Neural progenitor cell (in vitro differentiated cells): ENCODE results near the gene NXN. TPM values are rescaled to one million over a fixed set of nuclear protein-coding genes. Genes with fewer than 3 reads are reported as not detected.

Experiments
- DNase-seq: peaks from one replicate; pipeline ENCODE4 v3.0.0-alpha.2; 2016; ENCODE audit warnings: low spot score
- H2AFZ ChIP-seq: fragments of 200-600 bp; sonication (generic); replicated peaks from 2 replicates; pipeline ENCODE4 v1.6.1; 2016; ENCODE audit warnings: antibody characterized with exemption
- H3F3A ChIP-seq: fragments of 200-600 bp; sonication (generic); 2 replicates; pipeline ENCODE4 v1.6.1; 2016; ENCODE audit warnings: antibody characterized with exemption, low read depth
- H3K27ac ChIP-seq: fragments of 200-600 bp; sonication (generic); 2 replicates; pipeline ENCODE4 v1.5.1; 2016; ENCODE audit warnings: mild to moderate bottlenecking
- H3K27me3 ChIP-seq: fragments of 200-600 bp; sonication (generic); 2 replicates; pipeline ENCODE4 v1.6.1; 2016; ENCODE audit warnings: mild to moderate bottlenecking, moderate library complexity
- H3K36me3 ChIP-seq: fragments of 200-600 bp; sonication (generic); 2 replicates; pipeline ENCODE4 v1.5.1; 2016
- H3K4me1 ChIP-seq: fragments of 200-600 bp; sonication (generic); 2 replicates; pipeline ENCODE4 v1.6.1; 2016; ENCODE audit warnings: mixed run types
- H3K4me2 ChIP-seq: fragments of 200-600 bp; sonication (generic); 2 replicates; pipeline ENCODE4 v1.6.1; 2016
- H3K4me3 ChIP-seq: fragments of 200-600 bp; sonication (generic); 2 replicates; pipeline ENCODE4 v1.5.1; 2016
- H3K79me2 ChIP-seq: fragments of 200-600 bp; sonication (generic); 2 replicates; pipeline ENCODE4 v1.6.1; 2016; ENCODE audit warnings: low read depth
- H3K9ac ChIP-seq: fragments of 200-600 bp; sonication (generic); 2 replicates; pipeline ENCODE4 v1.6.1; 2016
- H3K9me3 ChIP-seq: fragments of 200-600 bp; sonication (generic); 2 replicates; pipeline ENCODE4 v1.5.1; 2016; ENCODE audit warnings: low read depth
- H4K20me1 ChIP-seq: fragments of 200-600 bp; sonication (generic); 2 replicates; pipeline ENCODE4 v1.6.1; 2016; ENCODE audit warnings: low read depth
- H3K27ac Mint-ChIP-seq: 3 replicates; pipeline ENCODE4 v1.8.0; 2021; ENCODE audit warnings: mixed read lengths
- H3K27me3 Mint-ChIP-seq: 2 replicates; pipeline ENCODE4 v1.8.0; 2022; ENCODE audit warnings: low read depth, mild to moderate bottlenecking, inconsistent platforms, moderate library complexity, mixed read lengths; ENCODE audit not compliant: insufficient read depth
- H3K36me3 Mint-ChIP-seq: 3 replicates; pipeline ENCODE4 v1.8.0; 2021; ENCODE audit warnings: mixed read lengths
- H3K4me1 Mint-ChIP-seq: 3 replicates; pipeline ENCODE4 v1.8.0; 2021; ENCODE audit warnings: mixed read lengths
- H3K4me3 Mint-ChIP-seq: 3 replicates; pipeline ENCODE4 v1.8.0; 2021; ENCODE audit warnings: mild to moderate bottlenecking, moderate library complexity, mixed read lengths
- H3K9me3 Mint-ChIP-seq: 3 replicates; pipeline ENCODE4 v1.8.0; 2020; ENCODE audit warnings: mixed read lengths
- CTCF ChIP-seq: fragments of 200-600 bp; sonication (generic); IDR thresholded peaks from 2 replicates; pipeline ENCODE4 v1.5.1; 2017; ENCODE audit warnings: antibody characterized with exemption, mild to moderate bottlenecking
- EZH2 ChIP-seq: fragments of 200-600 bp; sonication (generic); IDR thresholded peaks from 2 replicates; pipeline ENCODE4 v1.6.1; 2017; ENCODE audit warnings: antibody characterized with exemption, mild to moderate bottlenecking, moderate library complexity
- EZH2phosphoT487 ChIP-seq: fragments of 200-600 bp; sonication (generic); IDR thresholded peaks from 2 replicates; pipeline ENCODE4 v1.6.1; 2017; ENCODE audit warnings: antibody characterized with exemption
- total RNA-seq: library from RNA; depleted of rRNA; stranded (reverse); fragments of >200 nt; gene quantifications from 2 replicates; pipeline ENCODE4 v1.2.3, GENCODE V29; 2015; ENCODE audit warnings: low replicate concordance

NXN gene
- total RNA-seq, 1 donor from 2014 or later = 35.9 TPM

- no peaks in the 10 kb centered on the region for H3K27me3 ChIP-seq
- no peak for DNase-seq
- Mint-ChIP-seq H3K4me1 (peaks cover 36% of the 10 kb centered on the region), H3K36me3 (peaks cover 29% of the 10 kb centered on the region), H3K27ac (peak overlapping the region; percentile 9), H3K9me3 (peaks cover 10% of the 10 kb centered on the region), H3K27me3 (peaks cover 2% of the 10 kb centered on the region), H3K4me3 (no peak overlapping the region)
- no peaks in the 10 kb centered on the region for H3K9me3 ChIP-seq
- peaks cover 19% of the 10 kb centered on the region for H4K20me1 ChIP-seq
- H3K27ac ChIP-seq = peak overlapping the region; percentile 65
- H3K4me3 ChIP-seq = no peak overlapping the region
- no peaks in the 10 kb centered on the region for H3K36me3 ChIP-seq
- no peak overlapping the region for H2AFZ ChIP-seq
- TF ChIP-seq EZH2phosphoT487 (no peak), EZH2 (no peak), CTCF (no peak)
- H3K4me1 ChIP-seq = peaks cover 21% of the 10 kb centered on the region
- H3K4me2 ChIP-seq = peak overlapping the region; percentile 25
- H3K9ac ChIP-seq = no peak overlapping the region
- peaks cover 69% of the 10 kb centered on the region for H3K79me2 ChIP-seq
- H3F3A ChIP-seq = peaks cover 21% of the 10 kb centered on the region
These were observed 78.2 kb downstream of the NXN start for GRCh38 chr17:901191-901950.

GRCh38 chr17:900336-900934 lies 79.1 kb downstream of the NXN start:
- peaks cover 36% of the 10 kb centered on the region for H3K4me1 Mint-ChIP-seq
- H3K27ac Mint-ChIP-seq = no peak overlapping the region
- Histone ChIP-seq H3K36me3 (no peaks in the 10 kb centered on the region), H3K4me2 (no peak overlapping the region), H3F3A (peaks cover 21% of the 10 kb centered on the region), H3K4me1 (peaks cover 21% of the 10 kb centered on the region), H2AFZ (no peak overlapping the region), H3K9me3 (no peaks in the 10 kb centered on the region), H3K9ac (no peak overlapping the region), H4K20me1 (peaks cover 14% of the 10 kb centered on the region), H3K27ac (no peak overlapping the region), H3K27me3 (no peaks in the 10 kb centered on the region), H3K79me2 (peaks cover 75% of the 10 kb centered on the region), H3K4me3 (no peak overlapping the region)
- peaks cover 29% of the 10 kb centered on the region for H3K36me3 Mint-ChIP-seq
- no peak for TF ChIP-seq EZH2
- H3K27me3 Mint-ChIP-seq = peaks cover 2% of the 10 kb centered on the region
- no peak for DNase-seq
- peaks cover 10% of the 10 kb centered on the region for H3K9me3 Mint-ChIP-seq
- no peak overlapping the region for H3K4me3 Mint-ChIP-seq

- H3K27ac Mint-ChIP-seq = peak overlapping the region; percentile 48
- H3K9me3 Mint-ChIP-seq = peaks cover 10% of the 10 kb centered on the region
- H3K4me3 Mint-ChIP-seq = no peak overlapping the region
- Histone ChIP-seq H3K9me3 (no peaks in the 10 kb centered on the region), H4K20me1 (peaks cover 14% of the 10 kb centered on the region), H2AFZ (no peak overlapping the region), H3K79me2 (peaks cover 76% of the 10 kb centered on the region), H3K36me3 (no peaks in the 10 kb centered on the region), H3K27me3 (no peaks in the 10 kb centered on the region), H3F3A (peaks cover 21% of the 10 kb centered on the region), H3K4me2 (peak overlapping the region; percentile 9), H3K9ac (no peak overlapping the region), H3K4me3 (no peak overlapping the region), H3K27ac (no peak overlapping the region), H3K4me1 (peaks cover 21% of the 10 kb centered on the region)
- H3K36me3 Mint-ChIP-seq = peaks cover 30% of the 10 kb centered on the region
- peaks cover 2% of the 10 kb centered on the region for H3K27me3 Mint-ChIP-seq
- peaks cover 34% of the 10 kb centered on the region for H3K4me1 Mint-ChIP-seq
- no peak for DNase-seq
- TF ChIP-seq EZH2phosphoT487 (no peak), CTCF (no peak), EZH2 (no peak)
These were observed 81.5 kb downstream of the NXN start for GRCh38 chr17:897970-898619.
